Measurements from ENCODE around the gene COMMD1. TPM values are rescaled to one million over a fixed set of nuclear protein-coding genes. Genes with fewer than 3 reads are reported as not detected.
A peak's percentile ranks its signal among the peaks of the same experiment; 100 is the strongest.

The COMMD1 gene
- total RNA-seq, 1 experiment from 2014 or later: 24.7 TPM

- POLR2A ChIA-PET: interaction anchor here (1.1 kb wide), 1 partner anchor 9 kb away, joined by 5 read pairs; no protein-coding TSS in a partner anchor
- TF ChIP-seq NR2C2 (CRISPR knock-in tag; IDR thresholded peaks at IDR 0.05): no peak
- no peak for TF ChIP-seq FOXP1 (CRISPR knock-in tag; IDR thresholded peaks at IDR 0.05; ENCODE audit: borderline replicate concordance)
- TF ChIP-seq, protein P1, sequence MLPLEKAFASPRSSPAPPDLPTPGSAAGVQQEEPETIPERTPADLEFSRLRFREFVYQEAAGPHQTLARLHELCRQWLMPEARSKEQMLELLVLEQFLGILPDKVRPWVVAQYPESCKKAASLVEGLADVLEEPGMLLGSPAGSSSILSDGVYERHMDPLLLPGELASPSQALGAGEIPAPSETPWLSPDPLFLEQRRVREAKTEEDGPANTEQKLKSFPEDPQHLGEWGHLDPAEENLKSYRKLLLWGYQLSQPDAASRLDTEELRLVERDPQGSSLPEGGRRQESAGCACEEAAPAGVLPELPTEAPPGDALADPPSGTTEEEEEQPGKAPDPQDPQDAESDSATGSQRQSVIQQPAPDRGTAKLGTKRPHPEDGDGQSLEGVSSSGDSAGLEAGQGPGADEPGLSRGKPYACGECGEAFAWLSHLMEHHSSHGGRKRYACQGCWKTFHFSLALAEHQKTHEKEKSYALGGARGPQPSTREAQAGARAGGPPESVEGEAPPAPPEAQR (CRISPR knock-in tag; IDR thresholded peaks at IDR 0.05): no peak
- TF ChIP-seq, protein P2, sequence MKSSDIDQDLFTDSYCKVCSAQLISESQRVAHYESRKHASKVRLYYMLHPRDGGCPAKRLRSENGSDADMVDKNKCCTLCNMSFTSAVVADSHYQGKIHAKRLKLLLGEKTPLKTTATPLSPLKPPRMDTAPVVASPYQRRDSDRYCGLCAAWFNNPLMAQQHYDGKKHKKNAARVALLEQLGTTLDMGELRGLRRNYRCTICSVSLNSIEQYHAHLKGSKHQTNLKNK (CRISPR knock-in tag; IDR thresholded peaks at IDR 0.05): no peak
- TF ChIP-seq ZNF416 (CRISPR knock-in tag; IDR thresholded peaks at IDR 0.05): no peak
- no peak for TF ChIP-seq ZBTB21 (CRISPR knock-in tag; IDR thresholded peaks at IDR 0.05; ENCODE audit: borderline replicate concordance)
- no peak for TF ChIP-seq ATF1 (CRISPR knock-in tag; IDR thresholded peaks at IDR 0.05)
- no peak for TF ChIP-seq ESRRA (CRISPR knock-in tag; IDR thresholded peaks at IDR 0.05; ENCODE audit: borderline replicate concordance)
- TF ChIP-seq ZNF219 (CRISPR knock-in tag; IDR thresholded peaks at IDR 0.05; ENCODE audit: borderline replicate concordance): no peak
- no peak for TF ChIP-seq HMGA2 (CRISPR knock-in tag; IDR thresholded peaks at IDR 0.05)
- TF ChIP-seq ZNF121 (CRISPR knock-in tag; IDR thresholded peaks at IDR 0.05): no peak
- TF ChIP-seq NFATC4 (CRISPR knock-in tag; IDR thresholded peaks at IDR 0.05): no peak
- no peak for TF ChIP-seq ZNF425 (CRISPR knock-in tag; conservative IDR thresholded peaks at IDR 0.05)
- no peaks in the 10 kb centered on the region; the same call in 1 of the 2 replicates for H3K36me3 Mint-ChIP-seq
- H3K4me1 Mint-ChIP-seq: peaks cover 12% of the 10 kb centered on the region
- no peaks in the 10 kb centered on the region for H3K27me3 Mint-ChIP-seq (ENCODE audit: low read depth)
- no peak overlapping the region for H3K27ac Mint-ChIP-seq
- peaks cover 4% of the 10 kb centered on the region for H3K9me3 Mint-ChIP-seq
- ATAC-seq: no peak
- DNase-seq (ENCODE audit: low spot score): no peak
- H3K4me3 Mint-ChIP-seq: no peak overlapping the region
- CTCF ChIA-PET: interaction anchor here (1.3 kb wide), 1 partner anchor 33 kb away, joined by 3 read pairs; no protein-coding TSS in a partner anchor
These were observed 32.4 kb downstream of the COMMD1 start for GRCh38 chr2:61937886-61938285.

DNA sequence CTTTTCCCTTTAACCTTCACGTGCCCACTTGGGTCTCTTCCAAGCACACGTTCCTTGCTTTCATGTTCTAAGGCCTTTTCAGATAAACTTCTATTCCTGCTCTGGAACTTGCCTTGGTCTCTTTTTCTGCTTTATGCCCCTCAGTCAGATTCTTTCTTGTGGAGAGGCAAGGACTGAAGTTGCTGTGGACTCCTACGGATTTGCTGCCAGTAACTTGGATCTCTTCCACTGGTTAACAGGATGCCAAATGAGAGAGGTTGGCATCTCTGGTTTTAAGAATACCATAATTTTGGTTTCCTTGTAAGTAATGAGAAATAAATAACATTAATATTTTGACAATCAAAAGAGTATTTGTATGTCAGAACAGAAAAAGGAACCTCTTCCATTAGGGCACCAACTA lies 33.0 kb downstream of the COMMD1 start:
- H3K4me3 Mint-ChIP-seq: no peak overlapping the region
- DNase-seq (ENCODE audit: low spot score) (no peak), ATAC-seq (no peak)
- peaks cover 4% of the 10 kb centered on the region; the same call in 1 of the 2 replicates for H3K9me3 Mint-ChIP-seq
- H3K36me3 Mint-ChIP-seq: no peaks in the 10 kb centered on the region; the same call in 1 of the 2 replicates
- peaks cover 12% of the 10 kb centered on the region for H3K4me1 Mint-ChIP-seq
- ChIA-PET CTCF (no interaction called here), POLR2A (interaction anchor here (1.1 kb wide), 1 partner anchor 10 kb away, joined by 5 read pairs; no protein-coding TSS in a partner anchor)
- no peaks in the 10 kb centered on the region for H3K27me3 Mint-ChIP-seq (ENCODE audit: low read depth)
- H3K27ac Mint-ChIP-seq: peak overlapping the region; percentile 5; the same call in 1 of the 2 replicates
- TF ChIP-seq JAZF1 (CRISPR knock-in tag; IDR thresholded peaks at IDR 0.05) (no peak), NR1H2 (CRISPR knock-in tag; IDR thresholded peaks at IDR 0.05) (no peak), HMGA2 (CRISPR knock-in tag; IDR thresholded peaks at IDR 0.05) (no peak), TEAD1 (CRISPR knock-in tag; IDR thresholded peaks at IDR 0.05) (no peak), AR (CRISPR knock-in tag; IDR thresholded peaks at IDR 0.05) (no peak), NFYB (CRISPR knock-in tag; conservative IDR thresholded peaks at IDR 0.05; ENCODE audit: low read depth) (no peak), ZNF263 (CRISPR knock-in tag; IDR thresholded peaks at IDR 0.05; ENCODE audit: low read depth) (no peak), ELF4 (CRISPR knock-in tag; IDR thresholded peaks at IDR 0.05; ENCODE audit: low read depth) (no peak), EMX1 (CRISPR knock-in tag; IDR thresholded peaks at IDR 0.05) (no peak), ZNF232 (CRISPR knock-in tag; IDR thresholded peaks at IDR 0.05) (no peak)
- TF ChIP-seq, protein P3, sequence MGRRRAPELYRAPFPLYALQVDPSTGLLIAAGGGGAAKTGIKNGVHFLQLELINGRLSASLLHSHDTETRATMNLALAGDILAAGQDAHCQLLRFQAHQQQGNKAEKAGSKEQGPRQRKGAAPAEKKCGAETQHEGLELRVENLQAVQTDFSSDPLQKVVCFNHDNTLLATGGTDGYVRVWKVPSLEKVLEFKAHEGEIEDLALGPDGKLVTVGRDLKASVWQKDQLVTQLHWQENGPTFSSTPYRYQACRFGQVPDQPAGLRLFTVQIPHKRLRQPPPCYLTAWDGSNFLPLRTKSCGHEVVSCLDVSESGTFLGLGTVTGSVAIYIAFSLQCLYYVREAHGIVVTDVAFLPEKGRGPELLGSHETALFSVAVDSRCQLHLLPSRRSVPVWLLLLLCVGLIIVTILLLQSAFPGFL (CRISPR knock-in tag; IDR thresholded peaks at IDR 0.05; ENCODE audit: borderline replicate concordance): no peak
- TF ChIP-seq, protein P1 (CRISPR knock-in tag; IDR thresholded peaks at IDR 0.05): no peak

Measured in WTC11 (cell line).